ENCODE measurements around the gene ASTN1.

DNA sequence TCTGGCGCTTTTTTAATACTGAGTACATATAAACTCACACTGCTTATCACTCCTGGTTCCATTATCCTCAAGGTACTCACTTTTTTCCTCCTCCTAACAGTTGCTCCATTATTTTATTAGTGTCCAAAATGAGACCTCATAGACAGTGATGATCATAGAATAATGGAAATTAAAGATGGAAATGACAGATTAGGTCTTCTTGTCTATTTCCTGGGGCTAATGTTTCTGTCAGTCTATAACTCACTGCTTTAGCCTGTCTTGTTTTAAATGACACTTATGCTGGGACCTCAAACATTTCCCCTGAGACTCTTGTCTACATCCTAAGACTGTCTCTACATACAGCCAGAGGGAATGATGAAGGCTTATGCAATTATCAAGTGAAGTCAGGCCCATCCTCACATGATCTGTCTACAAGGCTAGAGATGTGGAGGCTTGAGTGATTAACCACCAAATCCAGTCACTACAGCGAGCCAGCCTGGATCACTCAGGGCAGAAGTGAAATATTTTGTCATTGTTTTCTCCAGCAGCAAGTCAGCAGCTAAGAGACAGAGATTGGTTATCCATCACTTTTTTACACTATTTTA is 152.1 kb downstream of the ASTN1 start:
- TF ChIP-seq SP1 (IDR thresholded peaks at IDR 0.05) (no peak), FOXK2 (IDR thresholded peaks at IDR 0.05) (no peak), SUZ12 (IDR thresholded peaks at IDR 0.05) (no peak), BHLHE40 (IDR thresholded peaks at IDR 0.05; ENCODE audit: borderline replicate concordance) (no peak), CTBP1 (IDR thresholded peaks at IDR 0.05; ENCODE audit: borderline replicate concordance) (no peak), FOXM1 (IDR thresholded peaks at IDR 0.05; ENCODE audit: borderline replicate concordance) (no peak), NFRKB (IDR thresholded peaks at IDR 0.05) (no peak), TARDBP (IDR thresholded peaks at IDR 0.05) (no peak), ELF4 (IDR thresholded peaks at IDR 0.05) (no peak), LEF1 (IDR thresholded peaks at IDR 0.05; ENCODE audit: borderline replicate concordance) (no peak), HDGF (IDR thresholded peaks at IDR 0.05; ENCODE audit: borderline replicate concordance) (no peak), FOXA1 (IDR thresholded peaks at IDR 0.05) (no peak)
- TF ChIP-seq, protein P1, sequence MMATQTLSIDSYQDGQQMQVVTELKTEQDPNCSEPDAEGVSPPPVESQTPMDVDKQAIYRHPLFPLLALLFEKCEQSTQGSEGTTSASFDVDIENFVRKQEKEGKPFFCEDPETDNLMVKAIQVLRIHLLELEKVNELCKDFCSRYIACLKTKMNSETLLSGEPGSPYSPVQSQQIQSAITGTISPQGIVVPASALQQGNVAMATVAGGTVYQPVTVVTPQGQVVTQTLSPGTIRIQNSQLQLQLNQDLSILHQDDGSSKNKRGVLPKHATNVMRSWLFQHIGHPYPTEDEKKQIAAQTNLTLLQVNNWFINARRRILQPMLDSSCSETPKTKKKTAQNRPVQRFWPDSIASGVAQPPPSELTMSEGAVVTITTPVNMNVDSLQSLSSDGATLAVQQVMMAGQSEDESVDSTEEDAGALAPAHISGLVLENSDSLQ (IDR thresholded peaks at IDR 0.05) = no peak

Measured in HEK293T (cell line).